Measurements from ENCODE around the gene DLEC1.

DNA sequence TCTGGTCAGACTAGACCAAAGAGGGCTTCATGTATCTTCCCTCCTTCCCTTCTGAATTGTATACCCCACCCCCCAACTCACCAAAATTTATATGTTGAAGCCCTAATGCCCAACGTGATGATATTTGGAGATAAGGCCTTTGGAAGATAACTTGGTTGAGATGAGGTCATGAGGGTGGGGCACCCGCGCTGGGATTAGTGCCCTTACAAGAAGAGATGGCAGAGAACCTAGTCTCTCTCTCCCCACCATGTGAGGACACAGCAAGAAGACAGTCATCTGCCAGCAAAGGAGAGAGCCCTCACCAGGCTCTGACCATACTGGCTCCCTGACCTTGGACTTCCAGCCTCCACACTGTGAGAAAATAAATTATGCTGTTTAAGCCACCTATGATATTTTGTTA is 23.0 kb upstream of the DLEC1 start:
- no peak for TF ChIP-seq CTCF (IDR thresholded peaks at IDR 0.05; ENCODE audit: insufficient read depth, low read length, poor library complexity, severe bottlenecking)
- TF ChIP-seq EZH2phosphoT487 (conservative IDR thresholded peaks at IDR 0.05; ENCODE audit: low read length), result no peak

Measured in SU-DHL-6 (cell line).